K562 (cell line): ENCODE measurements around the gene RFX3. TPM values are rescaled to one million over a fixed set of nuclear protein-coding genes. Genes with fewer than 3 reads are reported as not detected.

Source experiments
- ATAC-seq: fragments of 200-7000 bp; cut with Tn5 transposase; 3 replicates; pipeline ENCODE4 v1.9.1; 2020; ENCODE audit warnings: moderate library complexity
- BruUV-seq: library from RNA; stranded (reverse); fragments of 400-500 nt; replicated peaks from 2 replicates; lab custom pipeline; 2021; lab: Mats Ljungman, UMichigan
- CTCF ChIA-PET: fragments of 300-600 bp; formaldehyde crosslinking; extraction: SDS; loops from one replicate; lab custom pipeline; 2021; ENCODE audit warnings: low intra/inter-chr PET ratio; lab: Yijun Ruan, JAX
- POLR2A ChIA-PET: fragments of 300-600, 350-650 bp; sonication (Branson Sonifier 250); formaldehyde crosslinking; extraction: SDS; loops from one replicate; lab custom pipeline; 2021; ENCODE audit warnings: antibody characterized with exemption, inconsistent platforms; lab: Yijun Ruan, JAX
- DNase-seq, 4 experiments: peaks; one replicate each; pipeline versions ENCODE4 v3.0.0 to v3.0.0-alpha.2; 2011 to 2018; ENCODE audit warnings: low spot score in 3 of 4, mixed read lengths in 3 of 4; ENCODE audit errors: extremely low read depth in 1 of 4
- FAIRE-seq: peaks from 2 replicates; lab custom pipeline; 2011; peaks lifted over from hg19 to GRCh38; lab: Jason Lieb, UNC
- H2AFZ ChIP-seq: 2 replicates; pipeline ENCODE4 v1.6.0; 2011; ENCODE audit warnings: low read depth, low read length, control low read depth, inconsistent platforms
- H3K27ac ChIP-seq: fragments of 200-600 bp; 3 replicates; pipeline ENCODE4 v1.8.0; 2011; ENCODE audit warnings: low read depth, mild to moderate bottlenecking, control low read depth, inconsistent platforms, low read length, moderate library complexity, mixed read lengths; ENCODE audit errors: extremely low read depth
- H3K27me3 ChIP-seq, 2 experiments: fragments of 300-600 bp in 1 of 2; 2 replicates in 1 of 2; 3 replicates in 1 of 2; pipeline versions ENCODE4 v1.6.0 to v1.8.0; 2011; ENCODE audit warnings: inconsistent platforms in 2 of 2, low read length in 2 of 2, mild to moderate bottlenecking in 1 of 2, mixed read lengths in 1 of 2, moderate library complexity in 1 of 2; ENCODE audit not compliant: control insufficient read depth in 2 of 2, insufficient read depth in 2 of 2
- H3K36me3 ChIP-seq: fragments of 300-600 bp; 3 replicates; pipeline ENCODE4 v1.8.0; 2011; ENCODE audit warnings: mild to moderate bottlenecking, low read length, inconsistent platforms; ENCODE audit not compliant: control insufficient read depth, insufficient read depth
- H3K4me1 ChIP-seq, 2 experiments: fragments of 200-600 bp in 1 of 2; replicated peaks in 1 of 2; 2 replicates in 1 of 2; 3 replicates in 1 of 2; pipeline versions ENCODE4 v1.5.1 to v1.8.0; 2011; ENCODE audit warnings: inconsistent platforms in 2 of 2, low read length in 2 of 2, mild to moderate bottlenecking in 1 of 2, mixed read lengths in 1 of 2, moderate library complexity in 1 of 2; ENCODE audit not compliant: control insufficient read depth in 2 of 2, insufficient read depth in 2 of 2
- H3K4me2 ChIP-seq: 2 replicates; pipeline ENCODE4 v1.6.1; 2011; ENCODE audit warnings: low read length, control low read depth, inconsistent platforms, mixed read lengths; ENCODE audit not compliant: insufficient read depth
- H3K4me3 ChIP-seq: fragments of 200-600 bp; sonication (generic), shearing (Covaris generic); 2 replicates; pipeline ENCODE4 v1.5.1; 2016; ENCODE audit warnings: control low read depth, inconsistent platforms
- H3K79me2 ChIP-seq: fragments of 200-600 bp; 3 replicates; pipeline ENCODE4 v1.8.0; 2011; ENCODE audit warnings: low read length, inconsistent platforms; ENCODE audit not compliant: control insufficient read depth, insufficient read depth
- H3K9ac ChIP-seq, 2 experiments: 2 replicates each; pipeline versions ENCODE4 v1.6.0 to v1.6.1; 2011; ENCODE audit warnings: low read depth in 2 of 2, low read length in 2 of 2, control low read depth in 1 of 2, inconsistent platforms in 1 of 2, mild to moderate bottlenecking in 1 of 2, mixed read lengths in 1 of 2; ENCODE audit not compliant: insufficient read depth in 1 of 2
- H3K9me1 ChIP-seq: one replicate; pipeline ENCODE4 v1.6.0; 2011; ENCODE audit warnings: inconsistent platforms, mild to moderate bottlenecking, low read length, moderate library complexity; ENCODE audit not compliant: control insufficient read depth, insufficient read depth
- H3K9me3 ChIP-seq: replicated peaks from 2 replicates; pipeline ENCODE4 v1.5.1; 2011; ENCODE audit warnings: low read depth, low read length, inconsistent platforms; ENCODE audit not compliant: control insufficient read depth, insufficient read depth
- H4K20me1 ChIP-seq: replicated peaks from 2 replicates; pipeline ENCODE4 v1.6.1; 2011; ENCODE audit warnings: low read length, inconsistent platforms, mixed read lengths; ENCODE audit not compliant: control insufficient read depth, insufficient read depth
- ESRRA ChIP-seq: fragments of 450-650 bp; IDR thresholded peaks from 2 replicates; pipeline ENCODE4 v1.6.1; 2014; ENCODE audit warnings: low read depth, mild to moderate bottlenecking, moderate library complexity, borderline replicate concordance
- HEY1 ChIP-seq: fragments of 250-450 bp; sonication (Bioruptor Pico); IDR thresholded peaks from 2 replicates; pipeline ENCODE4 v1.5.0; 2020; ENCODE audit warnings: mild to moderate bottlenecking, moderate library complexity, borderline replicate concordance
- NCOA4 ChIP-seq: fragments of 450-650 bp; IDR thresholded peaks from 2 replicates; pipeline ENCODE4 v1.6.1; 2018; ENCODE audit warnings: mild to moderate bottlenecking; ENCODE audit not compliant: partially characterized antibody
- SP2 ChIP-seq: IDR thresholded peaks from 2 replicates; pipeline ENCODE4 v1.6.1; 2011; ENCODE audit warnings: mild to moderate bottlenecking, low read depth, low read length, moderate library complexity; ENCODE audit not compliant: poor library complexity, severe bottlenecking; ENCODE audit errors: extremely low read depth
- VEZF1 ChIP-seq: fragments of 200-800 bp; sonication (Bioruptor generic); IDR thresholded peaks from 2 replicates; pipeline ENCODE4 v1.6.1; 2017; ENCODE audit warnings: missing genetic modification characterization, missing compliant biosample characterization
- ZNF140 ChIP-seq: fragments of 250-450 bp; sonication (Bioruptor Pico); IDR thresholded peaks from 2 replicates; pipeline ENCODE4 v1.8.0; 2021; ENCODE audit warnings: moderate library complexity, mild to moderate bottlenecking, inconsistent platforms
- ZNF280B ChIP-seq: fragments of 250-450 bp; sonication (Bioruptor Pico); IDR thresholded peaks from 2 replicates; pipeline ENCODE4 v1.5.1; 2021; ENCODE audit warnings: mild to moderate bottlenecking
- ZNF584 ChIP-seq: fragments of 200-800 bp; sonication (Bioruptor generic); IDR thresholded peaks from 2 replicates; pipeline ENCODE4 v1.6.1; 2016; ENCODE audit warnings: low read depth, mild to moderate bottlenecking, missing genetic modification characterization, missing compliant biosample characterization
- ZNF589 ChIP-seq: fragments of 200-800 bp; sonication (Bioruptor generic); IDR thresholded peaks from 2 replicates; pipeline ENCODE4 v1.6.1; 2016; ENCODE audit warnings: low read depth, missing genetic modification characterization, missing compliant biosample characterization
- ZNF79 ChIP-seq: fragments of 250-450 bp; sonication (Bioruptor Pico); IDR thresholded peaks from 2 replicates; pipeline ENCODE4 v1.4.0; 2020; ENCODE audit warnings: low read depth, mild to moderate bottlenecking, moderate library complexity
- WGBS: fragments of 100-300 bp; shearing (Covaris generic); methylation state at CpG from one replicate; pipeline ENCODE4 v1.1.6; 2016; ENCODE audit warnings: low coverage, mixed read lengths; ENCODE audit not compliant: insufficient coverage; ENCODE audit errors: missing lambda C conversion rate; 5-methylcytosine and 5-hydroxymethylcytosine counted together
- in situ Hi-C: fragments of 300-500 bp; cut with MboI; formaldehyde crosslinking; loops from 4 replicates; pipeline ENCODE4 v1.15.0; 2018; ENCODE audit warnings: inconsistent platforms, mixed read lengths
- intact Hi-C: fragments of 100-400 bp; cut with micrococcal nuclease; formaldehyde crosslinking; loops from 2 replicates; pipeline ENCODE4 v1.14.2; 2022
- polyA plus RNA-seq, 8 experiments: library from polyadenylated mRNA; depleted of rRNA in 4 of 8; stranded (reverse) in 5 of 8; unstranded in 3 of 8; fragments of >200 nt; fragmentation: Nextera tagmentation in 2 of 8; fragmentation: Illumina TruSeq in 1 of 8; extraction: Ambion mirVana in 2 of 8; extraction: Trizol in 1 of 8; gene quantifications; 2 replicates each; pipeline versions ENCODE4 v1.2.1 to v1.2.3, GENCODE V29; 2011 to 2014; ENCODE audit warnings: inconsistent platforms in 1 of 8, missing spikeins in 1 of 8
- total RNA-seq, 7 experiments: library from RNA; depleted of rRNA in 6 of 7; stranded (reverse); fragments of >200 nt in 6 of 7; fragmentation: Illumina TruSeq in 2 of 7; extraction: Trizol in 2 of 7; gene quantifications; 2 replicates each; pipeline versions ENCODE4 v1.2.1 to v1.2.3, GENCODE V29; 2011 to 2021; ENCODE audit warnings: low replicate concordance in 1 of 7

RFX3 gene
- total and polyA plus RNA-seq, 9 of the 15 experiments (the other 6 are each of a cell fraction or from before 2014, with no cell fraction given), result 0.86 to 4.9 (median 2.0) TPM

GRCh38 chr9:3250741-3251140 is 275.1 kb downstream of the RFX3 start:
- H2AFZ ChIP-seq, result no peak overlapping the region
- DNase-seq (no peak), FAIRE-seq (no peak), ATAC-seq (no peak)
- intact Hi-C loops (no loop called here), in situ Hi-C loops (no loop called here)
- no peaks in the 10 kb centered on the region for H3K9me1 ChIP-seq
- no peaks in the 10 kb centered on the region for H3K79me2 ChIP-seq
- H3K4me2 ChIP-seq, result no peak overlapping the region
- no peak overlapping the region for H3K27ac ChIP-seq
- no peak overlapping the region for H3K4me3 ChIP-seq
- CTCF ChIA-PET, result no interaction called here
- 56% methylated on average over 4 of the region's 4 CpGs for WGBS
- H3K27me3 ChIP-seq, result no peaks in the 10 kb centered on the region
- H3K9ac ChIP-seq, result no peak overlapping the region
- H3K4me1 ChIP-seq, result no peaks in the 10 kb centered on the region
- H3K36me3 ChIP-seq, result no peaks in the 10 kb centered on the region
- POLR2A ChIA-PET, result interaction anchor here (0.7 kb wide), 1 partner anchor 113 kb away, joined by 3 read pairs; no protein-coding TSS in a partner anchor
- H3K9me3 ChIP-seq, result no peaks in the 10 kb centered on the region
- H4K20me1 ChIP-seq, result no peaks in the 10 kb centered on the region
- no TSS peak for BruUV-seq
- no peak for TF ChIP-seq ZNF79 (CRISPR knock-in tag)
- TF ChIP-seq VEZF1 (CRISPR knock-in tag), result no peak
- no peak for TF ChIP-seq ESRRA
- TF ChIP-seq SP2, result no peak
- TF ChIP-seq HEY1 (CRISPR knock-in tag), result no peak
- no peak for TF ChIP-seq ZNF140
- TF ChIP-seq NCOA4, result no peak
- no peak for TF ChIP-seq ZNF584
- TF ChIP-seq ZNF280B (CRISPR knock-in tag), result no peak
- no peak for TF ChIP-seq ZNF589
